ENCODE data around the gene MYOF.

MYOF gene

GRCh38 chr10:93495654-93496321, 13.7 kb upstream of the MYOF start:
- no peak for DNase-seq (ENCODE audit: extremely low read depth, low read depth)
- no peak for TF ChIP-seq CTCF (IDR thresholded peaks at IDR 0.05; ENCODE audit: low read depth, low read length)

- no peak for DNase-seq (ENCODE audit: extremely low read depth, low read depth)
- no peak for TF ChIP-seq CTCF (IDR thresholded peaks at IDR 0.05; ENCODE audit: low read depth, low read length)
Observed at GRCh38 chr10:93494494-93494893, 12.4 kb upstream of the MYOF start.

GRCh38 chr10:93493162-93493561, 11.0 kb upstream of the MYOF start:
- no peak for DNase-seq (ENCODE audit: extremely low read depth, low read depth)
- TF ChIP-seq CTCF (IDR thresholded peaks at IDR 0.05; ENCODE audit: low read depth, low read length): no peak

GRCh38 chr10:93491602-93492121, 9.5 kb upstream of the MYOF start:
- no peak for DNase-seq (ENCODE audit: extremely low read depth, low read depth)
- TF ChIP-seq CTCF (IDR thresholded peaks at IDR 0.05; ENCODE audit: low read depth, low read length): no peak

GRCh38 chr10:93488956-93489528, 6.9 kb upstream of the MYOF start:
- no peak for TF ChIP-seq CTCF (IDR thresholded peaks at IDR 0.05; ENCODE audit: low read depth, low read length)
- no peak for DNase-seq (ENCODE audit: extremely low read depth, low read depth)

- no peak for DNase-seq (ENCODE audit: extremely low read depth, low read depth)
- no peak for TF ChIP-seq CTCF (IDR thresholded peaks at IDR 0.05; ENCODE audit: low read depth, low read length)
Observed at GRCh38 chr10:93485690-93486089, 3.6 kb upstream of the MYOF start.

- no peak for DNase-seq (ENCODE audit: extremely low read depth, low read depth)
- no peak for TF ChIP-seq CTCF (IDR thresholded peaks at IDR 0.05; ENCODE audit: low read depth, low read length)
Observed at GRCh38 chr10:93481637-93482144, 443 bp downstream of the MYOF start.
